ENCODE results near the gene KCTD4.

The KCTD4 gene

GRCh38 chr13:45168555-45168930 is 32.3 kb downstream of the KCTD4 start:
- no peak for DNase-seq

- DNase-seq, result peak; percentile 2
Observed at GRCh38 chr13:45167611-45168554, 33.0 kb downstream of the KCTD4 start.

DNA sequence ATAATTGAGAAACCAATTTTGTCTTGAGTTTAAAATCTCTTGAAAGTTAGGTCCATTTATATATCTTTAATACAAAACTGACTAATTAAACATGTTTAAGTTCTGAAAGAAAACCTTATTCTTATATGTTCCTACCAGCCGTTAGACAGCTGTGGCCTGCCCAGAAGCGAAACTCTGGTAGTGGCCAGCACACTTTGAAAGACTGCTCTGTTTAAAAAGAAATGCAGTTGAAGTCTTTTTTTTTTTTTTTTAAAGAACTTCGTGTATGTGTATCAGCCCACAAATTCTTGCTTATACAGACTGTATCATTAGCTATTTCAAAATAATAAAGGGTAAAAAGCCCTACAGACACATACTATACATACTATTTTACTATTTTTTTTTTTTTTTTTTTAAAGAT is 34.0 kb downstream of the KCTD4 start:
- DNase-seq, result no peak

GRCh38 chr13:45162821-45163220 is 38.0 kb downstream of the KCTD4 start:
- no peak for DNase-seq

- no peak for DNase-seq
Observed at GRCh38 chr13:45162194-45162593, 38.7 kb downstream of the KCTD4 start.

DNA sequence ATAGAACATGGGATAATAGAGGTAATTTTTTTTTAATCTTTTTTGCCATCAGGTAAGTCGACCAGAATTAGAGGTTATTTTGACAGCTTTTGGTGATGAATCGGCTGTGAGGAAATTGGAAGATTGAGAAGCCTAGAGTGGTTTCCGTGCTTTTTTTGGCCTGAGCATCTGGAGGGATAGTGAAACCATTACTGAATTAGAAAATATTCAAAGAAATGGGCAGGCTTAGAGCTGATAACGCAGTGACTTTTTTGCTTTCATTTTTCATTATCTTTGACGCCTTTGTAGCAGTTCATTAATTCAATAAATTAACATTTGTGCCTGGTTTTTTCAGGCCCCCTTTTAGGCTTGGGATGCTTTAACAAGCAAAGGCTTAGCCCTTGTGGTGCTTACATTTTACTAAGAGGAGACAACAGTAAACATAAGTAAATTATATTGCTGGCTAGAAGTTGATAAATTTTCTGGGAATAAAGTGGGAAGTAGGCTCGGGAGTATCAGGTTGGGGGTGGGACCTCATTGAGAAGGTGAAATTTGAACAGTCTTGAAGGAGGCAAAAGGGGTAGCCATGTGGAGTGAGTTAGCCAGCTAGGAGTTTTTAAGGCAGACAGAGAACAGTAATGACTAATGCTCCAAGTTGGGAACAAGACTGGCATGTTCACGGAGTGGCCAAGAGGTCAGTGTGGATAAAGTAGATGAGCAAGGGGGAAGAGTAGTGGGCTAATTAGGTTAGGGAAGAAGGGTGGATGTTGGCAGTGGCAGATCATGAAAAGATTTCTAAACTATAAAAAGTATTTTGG is 44.1 kb downstream of the KCTD4 start:
- no peak for DNase-seq

DNA sequence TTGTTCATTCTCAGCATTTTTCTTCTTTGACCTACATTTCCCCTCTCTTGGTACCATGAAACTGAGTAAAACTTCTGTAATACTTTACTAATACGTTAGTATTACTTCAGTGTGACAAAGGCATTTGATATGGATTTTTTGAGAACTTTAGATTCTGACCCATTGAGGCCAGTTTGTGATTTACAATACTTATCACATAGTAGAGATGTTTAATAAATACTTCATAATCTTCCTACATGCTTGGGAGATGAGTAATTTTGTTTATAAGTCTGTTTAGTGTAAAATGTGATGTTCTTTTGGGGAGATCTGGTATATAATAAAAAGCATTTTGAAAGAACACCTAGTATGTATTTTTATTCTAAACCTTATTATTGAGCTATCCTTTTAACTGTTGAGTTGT is 50.9 kb downstream of the KCTD4 start:
- no peak for DNase-seq

DNA sequence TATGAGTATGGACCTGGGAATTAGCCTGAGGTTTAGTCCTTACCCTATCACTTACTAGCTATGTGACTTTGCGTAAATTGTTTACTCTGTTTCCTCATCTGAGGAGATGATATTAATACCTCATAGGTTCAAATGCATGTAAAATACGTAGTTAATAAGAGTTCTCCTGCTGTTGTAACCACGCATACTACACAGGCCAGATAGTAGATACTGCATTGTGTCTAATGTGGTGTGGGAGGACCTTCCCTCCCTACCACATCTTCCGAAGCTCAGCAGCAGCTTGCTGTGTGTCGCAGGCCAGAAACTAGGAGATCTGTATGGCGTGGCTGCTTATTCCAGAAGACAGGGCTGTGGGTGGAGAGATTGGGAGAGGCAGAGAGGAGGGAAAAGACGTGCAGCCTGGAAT is 57.5 kb downstream of the KCTD4 start:
- DNase-seq, result no peak
